ENCODE measurements around the gene RASSF1. TPM values are rescaled to one million over a fixed set of nuclear protein-coding genes. Genes with fewer than 3 reads are reported as not detected.
A peak's percentile ranks its signal among the peaks of the same experiment; 100 is the strongest.

The RASSF1 gene
- total and polyA plus RNA-seq, 2 of the 8 experiments (the other 6 are each of a cell fraction or from before 2014, with no cell fraction given) = 10.3 to 15.7 TPM

GRCh38 chr3:50359760-50360110 is 19.1 kb upstream of the RASSF1 start:
- WGBS, 2 experiments (ENCODE audit: extremely low coverage in 1 of 2, insufficient coverage in 1 of 2, insufficient read length in 1 of 2, insufficient replicate concordance in 2 of 2, low coverage in 1 of 2, low lambda C conversion rate in 2 of 2, missing lambda C conversion rate in 1 of 2) = 23% methylated on average over 8 of the region's 8 CpGs; no CpG with 5 or more reads in 1 of the 2 experiments
- CTCF ChIA-PET (ENCODE audit: partially characterized antibody) = interaction anchor here (0.7 to 5.0 kb wide), 2 partner anchors 11 to 88 kb away, joined by 3 to 49 read pairs; partner anchors contain the start of genes CYB561D2 and NPRL2
- TF ChIP-seq POLR2A (IDR thresholded peaks at IDR 0.05; ENCODE audit: control extremely low read depth in 1 of 2, low read depth in 2 of 2, low read length in 2 of 2) (no peak), JUN (IDR thresholded peaks at IDR 0.05; ENCODE audit: low read depth, low read length) (no peak), SP1 (IDR thresholded peaks at IDR 0.05; ENCODE audit: low read depth, low read length) (no peak), KDM1A (IDR thresholded peaks at IDR 0.05; ENCODE audit: borderline replicate concordance, low read length) (no peak), TAF7 (optimal IDR thresholded peaks at IDR 0.05; ENCODE audit: borderline replicate concordance, low read depth, low read length) (no peak), SP4 (IDR thresholded peaks at IDR 0.05; ENCODE audit: low read length) (0 out of 2 replicates have a peak, but pooled peaks have one; percentile 23), KDM5A (IDR thresholded peaks at IDR 0.05; ENCODE audit: low read length) (no peak), BRCA1 (IDR thresholded peaks at IDR 0.05; ENCODE audit: low read depth, low read length) (no peak), POU5F1 (IDR thresholded peaks at IDR 0.05; ENCODE audit: low read depth, low read length) (no peak), MAX (IDR thresholded peaks at IDR 0.05) (no peak), SUZ12 (IDR thresholded peaks at IDR 0.05; ENCODE audit: low read length) (no peak), KDM4A (IDR thresholded peaks at IDR 0.05; ENCODE audit: low read depth, low read length, severe bottlenecking) (peak; percentile 64)

More at GRCh38 chr3:50359760-50360110, 19.1 kb upstream of the RASSF1 start:
- Histone ChIP-seq H3K79me2 (ENCODE audit: control insufficient read depth in 1 of 2, insufficient read depth in 2 of 2, low read length in 2 of 2) (peaks cover 0 to 26% of the 10 kb centered on the region in 2 experiments; a peak in 2 of 4 replicates), H4K5ac (ENCODE audit: insufficient read length, low read depth, low read length) (no peak overlapping the region), H3K14ac (ENCODE audit: insufficient read length) (no peak overlapping the region), H4K8ac (ENCODE audit: extremely low read depth, insufficient read depth, low read length) (peak overlapping the region; percentile 71; the same call in 1 of the 2 replicates), H3K79me1 (ENCODE audit: low read depth, low read length) (peaks cover 16% of the 10 kb centered on the region), H2BK20ac (ENCODE audit: low read length) (no peak overlapping the region), H3K36me3 (ENCODE audit: control insufficient read depth in 2 of 4, insufficient read depth in 4 of 4, low read length in 3 of 4) (peaks cover 0 to 7% (median 3%) of the 10 kb centered on the region in 4 experiments; a peak in 4 of 8 replicates), H3K18ac (ENCODE audit: extremely low read depth, low read length) (no peak overlapping the region), H3K4me3 (ENCODE audit: extremely low read depth in 1 of 4, insufficient read depth in 2 of 4, low read depth in 3 of 4, low read length in 4 of 4) (peak overlapping the region; percentile 46 to 75 (median 50); a peak in 7 of 8 replicates), H2BK12ac (ENCODE audit: low read depth, low read length) (no peak overlapping the region), H2AK5ac (ENCODE audit: low read depth, low read length) (no peak overlapping the region), H3K4me2 (ENCODE audit: insufficient read depth in 1 of 2, low read depth in 2 of 2, low read length in 2 of 2) (peak overlapping the region; percentile 72 to 76), H3K23me2 (ENCODE audit: low read depth, low read length) (peaks cover 15% of the 10 kb centered on the region; the same call in 1 of the 2 replicates), H3K56ac (replicated peaks; ENCODE audit: insufficient read length, low read depth, low read length) (no peak overlapping the region), H2AFZ (ENCODE audit: low read length) (peak overlapping the region; percentile 98), H3K4ac (replicated peaks; ENCODE audit: insufficient read length, low read depth, low read length) (no peak overlapping the region), H2BK15ac (ENCODE audit: low read length) (no peak overlapping the region), H3K4me1 (replicated peaks in 1 of 4; ENCODE audit: control insufficient read depth in 3 of 4, insufficient read depth in 4 of 4, low read length in 3 of 4) (peaks cover 0 to 21% (median 13%) of the 10 kb centered on the region in 4 experiments; a peak in 6 of 7 replicates), H2BK5ac (ENCODE audit: low read depth, low read length) (no peak overlapping the region), H3K9ac (replicated peaks in 1 of 4; ENCODE audit: extremely low read depth in 1 of 4, low read depth in 3 of 4, low read length in 3 of 4) (no peak overlapping the region), H3K27me3 (replicated peaks in 1 of 4; ENCODE audit: control insufficient read depth in 3 of 4, extremely low read depth in 1 of 4, insufficient read depth in 3 of 4, low read length in 3 of 4) (peaks cover 0 to 5% (median 2%) of the 10 kb centered on the region in 4 experiments; a peak in 3 of 7 replicates), H3K23ac (ENCODE audit: insufficient read length) (no peak overlapping the region), H4K20me1 (replicated peaks in 1 of 2; ENCODE audit: control insufficient read depth in 1 of 2, insufficient read depth in 2 of 2, low read length in 2 of 2) (peaks cover 9 to 24% of the 10 kb centered on the region in 2 experiments), H2BK120ac (replicated peaks; ENCODE audit: low read depth, low read length) (no peak overlapping the region), H3K27ac (ENCODE audit: low read depth, low read length) (no peak overlapping the region), H3K9me3 (ENCODE audit: insufficient read depth in 2 of 2, low read depth in 1 of 2, low read length in 1 of 2) (no peaks in the 10 kb centered on the region), H4K91ac (replicated peaks; ENCODE audit: insufficient read length, low read length) (no peak overlapping the region)
- DNase-seq (ENCODE audit: low read depth in 1 of 2, low spot score in 2 of 2) (no peak), FAIRE-seq (no peak)
- POLR2A ChIA-PET (ENCODE audit: partially characterized antibody) = no interaction called here

Data from H1 (cell line).